IPS DF 4.7 (cell line): Measurements from ENCODE around the gene CMSS1.

Experiments used
- DNase-seq: peaks from one replicate; pipeline ENCODE4 v3.0.0-alpha.2; 2013; ENCODE audit warnings: low spot score; ENCODE audit errors: extremely low read depth

The CMSS1 gene

GRCh38 chr3:100171211-100171914 lies 353.7 kb downstream of the CMSS1 start:
- no peak for DNase-seq

GRCh38 chr3:100173961-100174360 lies 356.3 kb downstream of the CMSS1 start:
- no peak for DNase-seq

- no peak for DNase-seq
Measured at GRCh38 chr3:100175637-100176280, 358.1 kb downstream of the CMSS1 start.

GRCh38 chr3:100179692-100180349 lies 362.2 kb downstream of the CMSS1 start:
- DNase-seq, result no peak

- DNase-seq, result no peak
Measured at GRCh38 chr3:100183608-100184125, 366.0 kb downstream of the CMSS1 start.

GRCh38 chr3:100184948-100185570 lies 367.4 kb downstream of the CMSS1 start:
- DNase-seq, result no peak

GRCh38 chr3:100185847-100186246 lies 368.2 kb downstream of the CMSS1 start:
- DNase-seq, result no peak

GRCh38 chr3:100189444-100189964 lies 371.8 kb downstream of the CMSS1 start:
- DNase-seq, result no peak

- DNase-seq, result no peak
Measured at GRCh38 chr3:100195375-100195774, 377.7 kb downstream of the CMSS1 start.

- no peak for DNase-seq
Measured at GRCh38 chr3:100197876-100198275, 380.2 kb downstream of the CMSS1 start.

GRCh38 chr3:100198579-100199269 lies 381.1 kb downstream of the CMSS1 start:
- DNase-seq, result no peak

- no peak for DNase-seq
Measured at GRCh38 chr3:100205171-100205570, 387.5 kb downstream of the CMSS1 start.

GRCh38 chr3:100206687-100207086 lies 389.0 kb downstream of the CMSS1 start:
- no peak for DNase-seq

- DNase-seq, result no peak
Measured at GRCh38 chr3:100207886-100208285, 390.2 kb downstream of the CMSS1 start.

- no peak for DNase-seq
Measured at GRCh38 chr3:100209169-100209568, 391.5 kb downstream of the CMSS1 start.

- no peak for DNase-seq
Measured at GRCh38 chr3:100209948-100210771, 392.5 kb downstream of the CMSS1 start.

GRCh38 chr3:100210772-100211135 lies 393.1 kb downstream of the CMSS1 start:
- DNase-seq, result peak; percentile 38

GRCh38 chr3:100213891-100214573 lies 396.4 kb downstream of the CMSS1 start:
- no peak for DNase-seq

- DNase-seq, result no peak
Measured at GRCh38 chr3:100214574-100214964, 396.9 kb downstream of the CMSS1 start.

GRCh38 chr3:100216713-100217112 lies 399.1 kb downstream of the CMSS1 start:
- DNase-seq, result no peak
